CD4-positive, alpha-beta T cell treated with Interleukin-6 for 4 hours (primary cell): ENCODE measurements around the gene PHRF1.
"Not testable (repeated sequence)": the region's sequence is repeated elsewhere in the genome, so short reads cannot be mapped to it uniquely, and the experiment has no call there.

Experiments used
- DNase-seq: peaks from one replicate; pipeline ENCODE4 v3.0.0-alpha.2; 2020; ENCODE audit warnings: mixed read lengths

PHRF1 gene

DNA sequence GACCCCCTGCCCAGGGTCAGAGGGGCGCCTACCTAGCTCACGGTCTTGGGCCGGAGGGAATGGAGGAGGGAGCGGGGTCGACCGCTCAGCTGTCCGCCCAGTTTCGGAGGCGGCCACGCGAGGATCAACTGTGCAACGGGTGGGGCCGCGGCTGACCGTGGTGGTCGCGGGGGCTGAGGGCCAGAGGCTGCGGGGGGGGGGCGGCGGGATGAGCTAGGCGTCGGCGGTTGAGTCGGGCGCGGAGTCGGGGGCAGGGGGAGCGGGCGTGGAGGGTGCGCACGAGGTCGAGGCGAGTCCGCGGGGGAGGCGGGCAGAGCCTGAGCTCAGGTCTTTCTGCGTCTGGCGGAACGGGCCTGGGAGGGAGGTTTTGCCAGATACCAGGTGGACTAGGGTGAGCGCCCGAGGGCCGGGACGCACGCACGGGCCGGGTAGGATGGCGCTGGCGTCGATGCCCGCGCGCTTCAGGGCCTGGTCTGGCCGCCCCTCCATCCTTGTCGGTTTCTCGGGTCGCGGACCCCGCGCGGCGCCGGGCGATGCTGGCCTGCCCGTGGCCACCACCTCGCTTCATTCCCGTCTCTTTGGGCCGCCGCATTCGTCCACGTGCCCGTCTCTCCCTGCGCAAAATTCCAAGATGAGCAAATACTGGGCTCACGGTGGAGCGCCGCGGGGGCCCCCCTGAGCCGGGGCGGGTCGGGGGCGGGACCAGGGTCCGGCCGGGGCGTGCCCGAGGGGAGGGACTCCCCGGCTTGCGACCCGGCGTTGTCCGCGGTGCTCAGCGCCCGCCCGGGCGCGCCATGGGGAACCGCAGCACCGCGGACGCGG lies 60.5 kb downstream of the PHRF1 start, which contains the start of gene DRD4:
Gene DRD4, plus strand, starts transcription at position 759 of the 822 bp plus-strand sequence. Its CDS starts 36 bp downstream, at position 795.
- DNase-seq = no peak

- no peak for DNase-seq
Observed at GRCh38 chr11:637333-637592, 61.0 kb downstream of the PHRF1 start.

GRCh38 chr11:637593-638521 lies 61.6 kb downstream of the PHRF1 start:
- DNase-seq = no peak

- no peak for DNase-seq
Observed at GRCh38 chr11:638631-639331, 62.5 kb downstream of the PHRF1 start.

DNA sequence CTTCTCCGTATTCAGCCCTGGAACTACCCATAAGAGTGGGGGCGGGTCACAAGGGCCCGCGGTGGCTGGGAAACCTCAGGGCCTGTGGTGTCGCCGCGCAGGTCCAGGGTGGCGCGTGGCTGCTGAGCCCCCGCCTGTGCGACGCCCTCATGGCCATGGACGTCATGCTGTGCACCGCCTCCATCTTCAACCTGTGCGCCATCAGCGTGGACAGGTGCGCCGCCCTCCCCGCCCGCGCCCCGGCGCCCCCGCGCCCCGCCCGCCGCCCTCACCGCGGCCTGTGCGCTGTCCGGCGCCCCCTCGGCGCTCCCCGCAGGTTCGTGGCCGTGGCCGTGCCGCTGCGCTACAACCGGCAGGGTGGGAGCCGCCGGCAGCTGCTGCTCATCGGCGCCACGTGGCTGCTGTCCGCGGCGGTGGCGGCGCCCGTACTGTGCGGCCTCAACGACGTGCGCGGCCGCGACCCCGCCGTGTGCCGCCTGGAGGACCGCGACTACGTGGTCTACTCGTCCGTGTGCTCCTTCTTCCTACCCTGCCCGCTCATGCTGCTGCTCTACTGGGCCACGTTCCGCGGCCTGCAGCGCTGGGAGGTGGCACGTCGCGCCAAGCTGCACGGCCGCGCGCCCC lies 63.2 kb downstream of the PHRF1 start:
- DNase-seq = no peak

DNA sequence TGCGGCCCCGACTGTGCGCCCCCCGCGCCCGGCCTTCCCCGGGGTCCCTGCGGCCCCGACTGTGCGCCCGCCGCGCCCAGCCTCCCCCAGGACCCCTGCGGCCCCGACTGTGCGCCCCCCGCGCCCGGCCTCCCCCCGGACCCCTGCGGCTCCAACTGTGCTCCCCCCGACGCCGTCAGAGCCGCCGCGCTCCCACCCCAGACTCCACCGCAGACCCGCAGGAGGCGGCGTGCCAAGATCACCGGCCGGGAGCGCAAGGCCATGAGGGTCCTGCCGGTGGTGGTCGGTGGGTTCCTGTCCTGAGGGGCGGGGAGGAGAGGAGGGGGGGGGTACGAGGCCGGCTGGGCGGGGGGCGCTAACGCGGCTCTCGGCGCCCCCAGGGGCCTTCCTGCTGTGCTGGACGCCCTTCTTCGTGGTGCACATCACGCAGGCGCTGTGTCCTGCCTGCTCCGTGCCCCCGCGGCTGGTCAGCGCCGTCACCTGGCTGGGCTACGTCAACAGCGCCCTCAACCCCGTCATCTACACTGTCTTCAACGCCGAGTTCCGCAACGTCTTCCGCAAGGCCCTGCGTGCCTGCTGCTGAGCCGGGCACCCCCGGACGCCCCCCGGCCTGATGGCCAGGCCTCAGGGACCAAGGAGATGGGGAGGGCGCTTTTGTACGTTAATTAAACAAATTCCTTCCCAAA lies 63.9 kb downstream of the PHRF1 start:
- no peak for DNase-seq

DNA sequence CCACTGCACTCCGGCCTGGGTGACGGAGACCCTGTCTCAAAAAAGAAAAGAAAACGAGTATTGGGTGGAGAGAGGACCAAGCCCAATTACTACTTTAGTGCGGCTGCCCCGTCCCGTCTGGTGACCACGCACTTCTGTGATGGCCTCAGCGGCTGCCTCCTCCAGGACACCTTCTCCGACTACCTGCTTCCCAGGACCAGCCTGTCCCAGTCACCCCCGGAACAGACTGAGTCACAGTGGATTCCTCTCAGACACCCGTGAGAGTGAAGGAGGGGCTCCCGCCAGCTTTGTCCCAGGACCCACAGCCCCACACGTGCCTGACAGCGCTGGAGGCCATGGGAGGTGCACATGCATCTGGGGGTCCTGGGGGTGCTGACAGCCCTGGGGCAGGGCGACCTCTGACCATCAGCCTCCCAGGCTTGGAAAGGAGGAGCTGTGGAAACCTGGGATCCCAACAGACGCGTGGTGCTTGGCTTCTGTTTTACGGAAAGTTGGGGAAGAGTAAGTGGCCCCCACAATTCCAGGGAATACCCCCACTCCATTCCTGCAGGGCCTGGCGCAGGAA lies 65.6 kb downstream of the PHRF1 start:
- DNase-seq = no peak

GRCh38 chr11:643366-643765 lies 67.1 kb downstream of the PHRF1 start:
- no peak for DNase-seq

- no peak for DNase-seq
Observed at GRCh38 chr11:643849-644738, 67.8 kb downstream of the PHRF1 start.

GRCh38 chr11:645536-645935 lies 69.3 kb downstream of the PHRF1 start:
- no peak for DNase-seq

- no peak for DNase-seq
Observed at GRCh38 chr11:646214-646613, 69.9 kb downstream of the PHRF1 start.

DNA sequence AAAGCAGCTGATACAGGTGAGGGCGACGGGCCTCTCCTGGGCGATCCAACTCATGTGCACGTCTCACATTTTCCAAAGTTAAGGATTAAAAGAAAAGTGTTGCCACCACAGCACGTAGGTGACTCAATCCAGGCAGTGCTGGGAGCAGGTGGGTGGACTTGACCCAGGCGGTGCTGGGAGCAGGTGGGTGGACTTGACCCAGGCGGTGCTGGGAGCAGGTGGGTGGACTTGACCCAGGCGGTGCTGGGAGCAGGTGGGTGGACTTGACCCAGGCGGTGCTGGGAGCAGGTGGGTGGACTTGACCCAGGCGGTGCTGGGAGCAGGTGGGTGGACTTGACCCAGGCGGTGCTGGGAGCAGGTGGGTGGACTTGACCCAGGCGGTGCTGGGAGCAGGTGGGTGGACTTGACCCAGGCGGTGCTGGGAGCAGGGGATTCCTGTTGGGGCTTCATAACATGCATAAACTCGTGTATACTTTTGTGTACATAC lies 71.4 kb downstream of the PHRF1 start:
- not testable (repeated sequence) for DNase-seq

DNA sequence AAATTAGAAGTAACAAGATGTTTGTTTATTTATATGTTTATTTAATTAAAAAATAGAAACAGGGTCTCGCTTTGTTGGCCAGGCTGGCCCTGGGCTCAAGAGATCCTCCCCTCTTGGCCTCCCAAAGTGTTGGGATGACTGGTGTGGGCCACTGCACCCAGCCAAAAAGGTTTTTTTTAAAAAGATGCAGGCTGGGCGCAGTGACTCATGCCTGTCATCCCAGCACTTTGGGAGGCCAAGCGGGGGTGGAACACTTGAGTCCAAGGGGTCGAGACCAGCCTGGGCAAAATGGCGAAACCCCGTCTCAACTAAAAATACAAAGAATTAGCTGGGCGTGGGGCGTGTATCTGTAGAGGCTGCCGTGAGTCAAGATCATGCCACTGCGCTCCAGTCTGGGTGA lies 74.2 kb downstream of the PHRF1 start:
- no peak for DNase-seq

DNA sequence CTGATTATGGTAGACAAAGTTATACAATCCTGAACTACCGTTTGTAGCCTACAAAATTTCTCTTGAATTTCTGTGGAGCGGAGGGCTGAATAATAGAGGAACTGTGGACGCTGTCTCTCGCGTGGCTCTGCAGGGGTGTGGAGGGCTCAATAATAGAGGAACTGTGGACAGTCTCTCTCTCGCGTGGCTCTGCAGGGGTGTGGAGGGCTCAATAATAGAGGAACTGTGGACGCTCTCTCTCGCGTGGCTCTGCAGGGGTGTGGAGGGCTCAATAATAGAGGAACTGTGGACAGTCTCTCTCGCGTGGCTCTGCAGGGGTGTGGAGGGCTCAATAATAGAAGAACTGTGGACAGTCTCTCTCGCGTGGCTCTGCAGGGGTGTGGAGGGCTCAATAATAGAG lies 76.9 kb downstream of the PHRF1 start:
- DNase-seq = not testable (repeated sequence)

GRCh38 chr11:653837-654236 lies 77.6 kb downstream of the PHRF1 start:
- DNase-seq = no peak

GRCh38 chr11:654444-654843 lies 78.2 kb downstream of the PHRF1 start:
- DNase-seq = not testable (repeated sequence)

- no peak for DNase-seq
Observed at GRCh38 chr11:655036-655726, 78.9 kb downstream of the PHRF1 start.

DNA sequence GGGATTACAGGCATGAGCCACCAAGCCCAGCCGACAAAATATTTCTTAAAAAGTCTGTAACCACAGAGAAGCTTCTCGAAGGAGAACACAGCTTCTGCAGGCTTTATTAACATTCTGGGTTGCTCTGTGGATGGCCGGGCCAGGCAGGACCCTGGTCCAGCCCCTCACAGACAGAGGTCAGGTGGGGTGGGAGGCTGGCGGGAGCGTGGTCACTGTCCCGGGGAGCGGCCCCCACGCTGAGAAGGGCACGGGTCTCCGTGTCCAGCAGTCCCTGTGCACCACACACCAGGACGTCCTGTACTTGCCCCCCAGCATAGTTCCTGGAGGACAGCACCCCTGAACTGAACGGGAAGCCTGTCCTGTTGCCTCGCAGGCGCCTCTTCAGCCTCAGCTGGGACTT lies 80.2 kb downstream of the PHRF1 start:
- DNase-seq = no peak

DNA sequence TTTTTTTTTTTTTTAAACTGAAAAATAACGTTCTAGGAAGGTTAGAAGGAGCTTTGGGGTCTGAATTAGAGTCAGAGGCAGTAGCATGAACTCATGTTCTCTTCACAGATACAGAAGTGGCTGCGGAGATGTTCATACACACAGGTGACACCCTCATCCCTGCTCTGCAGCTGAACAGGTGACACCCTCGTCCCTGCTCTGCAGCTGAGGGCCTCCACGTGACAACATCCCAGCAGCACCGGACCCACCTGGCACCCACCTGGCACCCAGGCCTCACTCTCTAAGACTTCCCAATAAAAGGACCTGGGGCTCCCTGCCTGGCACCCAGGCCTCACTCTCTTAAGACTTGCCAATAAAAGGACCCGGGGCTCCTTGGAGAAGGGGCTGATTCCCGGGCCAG lies 80.6 kb downstream of the PHRF1 start:
- no peak for DNase-seq

DNA sequence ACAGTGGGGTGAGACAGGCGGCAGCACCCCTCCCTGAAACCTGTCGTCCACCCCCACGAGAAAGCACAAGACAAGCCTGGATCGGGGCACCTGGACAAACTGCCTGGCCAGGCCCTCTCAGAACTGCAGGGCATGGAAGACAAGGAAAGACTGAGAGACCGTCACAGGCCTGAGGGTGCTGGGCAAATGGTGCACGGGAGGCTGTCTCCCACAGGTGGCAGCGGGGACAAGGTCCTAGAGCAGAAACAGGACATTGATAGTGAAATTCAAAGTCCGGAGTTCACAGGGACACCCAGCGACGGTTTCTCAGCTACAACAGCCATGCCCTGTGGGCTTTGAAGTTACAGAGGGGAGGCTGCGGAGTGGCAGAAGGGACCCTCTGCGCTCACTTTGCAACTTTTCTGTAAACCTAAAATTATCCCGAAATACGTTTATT lies 81.4 kb downstream of the PHRF1 start:
- no peak for DNase-seq
